Measurements from ENCODE around the gene PTPRM. TPM values are rescaled to one million over a fixed set of nuclear protein-coding genes. Genes with fewer than 3 reads are reported as not detected.

PTPRM gene
- total RNA-seq, 4 donors from 2014 or later = 81.5 to 98.9 (median 86.8) TPM

GRCh38 chr18:7889515-7889914, 322.4 kb downstream of the PTPRM start:
- ATAC-seq = no peak
- Histone ChIP-seq H3K36me3 (no peaks in the 10 kb centered on the region), H3K27ac (peak overlapping the region in 1 of 4 donors; percentile 8), H3K4me3 (no peak overlapping the region), H3K27me3 (no peaks in the 10 kb centered on the region), H3K9me3 (no peaks in the 10 kb centered on the region), H3K4me1 (peaks cover 3 to 16% (median 7%) of the 10 kb centered on the region in 3 donors)
- no peak for TF ChIP-seq POLR2A (IDR thresholded peaks at IDR 0.05)
- TF ChIP-seq POLR2AphosphoS5 (IDR thresholded peaks at IDR 0.05) = no peak
- no peak for TF ChIP-seq EP300 (IDR thresholded peaks at IDR 0.05)
- TF ChIP-seq, protein P1, sequence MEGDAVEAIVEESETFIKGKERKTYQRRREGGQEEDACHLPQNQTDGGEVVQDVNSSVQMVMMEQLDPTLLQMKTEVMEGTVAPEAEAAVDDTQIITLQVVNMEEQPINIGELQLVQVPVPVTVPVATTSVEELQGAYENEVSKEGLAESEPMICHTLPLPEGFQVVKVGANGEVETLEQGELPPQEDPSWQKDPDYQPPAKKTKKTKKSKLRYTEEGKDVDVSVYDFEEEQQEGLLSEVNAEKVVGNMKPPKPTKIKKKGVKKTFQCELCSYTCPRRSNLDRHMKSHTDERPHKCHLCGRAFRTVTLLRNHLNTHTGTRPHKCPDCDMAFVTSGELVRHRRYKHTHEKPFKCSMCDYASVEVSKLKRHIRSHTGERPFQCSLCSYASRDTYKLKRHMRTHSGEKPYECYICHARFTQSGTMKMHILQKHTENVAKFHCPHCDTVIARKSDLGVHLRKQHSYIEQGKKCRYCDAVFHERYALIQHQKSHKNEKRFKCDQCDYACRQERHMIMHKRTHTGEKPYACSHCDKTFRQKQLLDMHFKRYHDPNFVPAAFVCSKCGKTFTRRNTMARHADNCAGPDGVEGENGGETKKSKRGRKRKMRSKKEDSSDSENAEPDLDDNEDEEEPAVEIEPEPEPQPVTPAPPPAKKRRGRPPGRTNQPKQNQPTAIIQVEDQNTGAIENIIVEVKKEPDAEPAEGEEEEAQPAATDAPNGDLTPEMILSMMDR (IDR thresholded peaks at IDR 0.05) = no peak
- 81% methylated on average over 2 of the region's 3 CpGs; no CpG with 5 or more reads in 1 of the 2 donors for WGBS, 2 donors (ENCODE audit: low coverage in 1 of 2)

DNA sequence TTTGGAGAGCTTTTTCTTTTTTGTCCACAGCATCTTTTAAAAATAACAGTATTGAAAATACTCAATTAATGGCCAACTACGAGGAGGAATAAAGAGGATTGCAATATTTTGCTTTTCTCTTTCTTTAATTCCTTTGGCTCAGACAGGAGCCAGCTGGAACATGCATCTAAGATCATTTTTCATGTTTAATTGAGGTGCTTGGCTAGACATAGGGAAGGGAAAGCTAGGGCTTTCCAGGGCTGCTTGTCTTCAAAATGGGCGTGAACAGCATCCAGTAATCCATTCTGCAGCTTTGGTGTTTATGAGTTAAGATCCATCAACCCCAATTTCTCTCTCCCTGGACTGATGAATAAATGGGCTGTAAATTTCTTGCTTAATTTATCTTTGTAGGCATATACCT, 323.0 kb downstream of the PTPRM start:
- TF ChIP-seq, protein P1 (IDR thresholded peaks at IDR 0.05) = no peak
- TF ChIP-seq POLR2A (IDR thresholded peaks at IDR 0.05) = no peak
- peak; percentile 34 for TF ChIP-seq POLR2AphosphoS5 (IDR thresholded peaks at IDR 0.05)
- no peak for TF ChIP-seq EP300 (IDR thresholded peaks at IDR 0.05)
- Histone ChIP-seq H3K27ac (peak overlapping the region in 1 of 4 donors; percentile 8), H3K4me3 (no peak overlapping the region), H3K27me3 (no peaks in the 10 kb centered on the region), H3K4me1 (peaks cover 3 to 16% (median 7%) of the 10 kb centered on the region in 3 donors), H3K36me3 (no peaks in the 10 kb centered on the region), H3K9me3 (no peaks in the 10 kb centered on the region)
- no peak for ATAC-seq
- WGBS, 2 donors (ENCODE audit: low coverage in 1 of 2) = 14 to 19% methylated on average over 2 of the region's 2 CpGs

DNA sequence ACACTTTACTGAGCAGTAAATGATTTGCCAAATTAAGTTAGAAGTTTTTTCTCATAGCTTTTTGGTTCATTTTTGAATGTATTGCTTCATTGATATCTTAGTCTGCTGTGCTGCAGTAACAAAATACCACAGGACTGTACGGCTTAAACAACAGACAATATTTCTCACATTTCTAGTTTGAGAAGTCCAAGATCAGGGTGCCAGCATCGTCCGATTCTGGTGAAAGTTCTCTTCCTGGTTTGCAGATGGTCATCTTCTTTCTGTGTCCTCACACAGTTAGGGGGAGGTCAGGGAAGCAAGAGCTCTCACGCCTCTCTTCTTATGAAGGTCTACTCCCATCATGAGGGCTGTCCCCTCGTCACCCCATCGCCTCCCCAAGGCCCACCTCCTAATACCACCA, 325.4 kb downstream of the PTPRM start:
- H3K27me3 ChIP-seq = no peaks in the 10 kb centered on the region
- no peak for ATAC-seq
- TF ChIP-seq, protein P1 (IDR thresholded peaks at IDR 0.05) = no peak
- TF ChIP-seq EP300 (IDR thresholded peaks at IDR 0.05) (no peak), POLR2AphosphoS5 (IDR thresholded peaks at IDR 0.05) (no peak), POLR2A (IDR thresholded peaks at IDR 0.05) (no peak)
- H3K27ac ChIP-seq = no peak overlapping the region
- no peaks in the 10 kb centered on the region for H3K9me3 ChIP-seq
- H3K36me3 ChIP-seq = no peaks in the 10 kb centered on the region
- H3K4me1 ChIP-seq = peaks cover 3 to 24% (median 7%) of the 10 kb centered on the region in 3 donors
- no peak overlapping the region for H3K4me3 ChIP-seq
- WGBS, 2 donors (ENCODE audit: low coverage in 1 of 2) = 87% methylated on average over 5 of the region's 6 CpGs; no CpG with 5 or more reads in 1 of the 2 donors

DNA sequence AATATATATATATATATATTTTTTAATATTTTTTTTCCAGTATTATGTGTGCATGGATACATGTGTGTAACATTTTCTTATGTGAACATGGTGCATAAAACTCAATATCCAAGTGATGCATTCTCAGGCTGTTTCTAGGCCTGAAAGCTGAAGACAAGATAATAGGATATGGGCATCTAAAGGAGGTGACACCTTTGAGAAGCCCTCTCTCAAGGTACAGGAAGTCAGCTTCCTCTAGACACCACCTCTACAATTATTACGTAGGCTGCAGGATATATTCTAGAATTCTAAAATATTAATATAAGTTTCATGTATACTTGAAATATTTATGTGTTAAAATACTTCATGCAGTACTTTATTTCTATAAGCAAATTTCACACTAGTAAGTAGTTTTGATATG, 327.5 kb downstream of the PTPRM start:
- Histone ChIP-seq H3K36me3 (no peaks in the 10 kb centered on the region), H3K4me3 (no peak overlapping the region), H3K9me3 (no peaks in the 10 kb centered on the region), H3K27me3 (no peaks in the 10 kb centered on the region), H3K27ac (no peak overlapping the region), H3K4me1 (peaks cover 3 to 21% (median 5%) of the 10 kb centered on the region in 3 donors)
- ATAC-seq = no peak
- WGBS, 2 donors (ENCODE audit: low coverage in 1 of 2) = 91 to 94% methylated on average over 1 of the region's 1 CpG
- TF ChIP-seq POLR2A (IDR thresholded peaks at IDR 0.05) = no peak
- TF ChIP-seq POLR2AphosphoS5 (IDR thresholded peaks at IDR 0.05) = no peak
- TF ChIP-seq, protein P1 (IDR thresholded peaks at IDR 0.05) = no peak
- no peak for TF ChIP-seq EP300 (IDR thresholded peaks at IDR 0.05)

DNA sequence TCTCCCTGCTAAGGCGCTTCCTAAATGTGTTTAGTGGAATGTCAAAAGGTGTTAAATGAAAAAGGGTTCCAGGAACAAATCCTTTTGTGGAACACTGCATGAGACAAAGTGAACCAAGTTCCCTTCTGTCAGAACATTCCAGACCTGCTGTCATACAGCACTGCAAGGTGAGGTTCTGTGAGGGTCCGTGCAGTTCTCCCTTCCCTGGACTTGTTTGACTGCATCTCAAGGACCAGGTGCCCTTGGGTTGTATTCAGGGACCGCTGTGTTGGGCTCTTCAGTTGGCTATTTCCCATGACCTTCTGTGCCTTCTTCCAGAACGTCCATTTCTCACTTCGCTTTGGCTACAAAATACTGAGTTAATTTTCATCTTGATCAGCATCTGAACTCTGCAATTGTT, 328.2 kb downstream of the PTPRM start:
- no peaks in the 10 kb centered on the region for H3K27me3 ChIP-seq

More for the DNA sequence above, 328.2 kb downstream of the PTPRM start:
- no peak for ATAC-seq
- Histone ChIP-seq H3K36me3 (no peaks in the 10 kb centered on the region), H3K27ac (no peak overlapping the region), H3K9me3 (no peaks in the 10 kb centered on the region), H3K4me3 (no peak overlapping the region), H3K4me1 (peaks cover 0 to 14% (median under 1%) of the 10 kb centered on the region in 3 donors)
- 86 to 87% methylated on average over 3 to 4 of the region's 5 CpGs for WGBS, 2 donors (ENCODE audit: low coverage in 1 of 2)
- TF ChIP-seq POLR2AphosphoS5 (IDR thresholded peaks at IDR 0.05) (no peak), EP300 (IDR thresholded peaks at IDR 0.05) (no peak), POLR2A (IDR thresholded peaks at IDR 0.05) (no peak)
- TF ChIP-seq, protein P1 (IDR thresholded peaks at IDR 0.05) = no peak

All from gastroesophageal sphincter (tissue), 4 donors.